HUES6 (cell line): ENCODE data around the gene MYO5A.
A peak's percentile ranks its signal among the peaks of the same experiment; 100 is the strongest.

ENCODE experiments used
- H3K27ac ChIP-seq: 2 replicates; pipeline ENCODE4 v1.7.0; 2013; ENCODE audit warnings: low read depth, mild to moderate bottlenecking, low read length, inconsistent platforms
- H3K27me3 ChIP-seq: 2 replicates; pipeline ENCODE4 v1.6.1; 2013; ENCODE audit warnings: low read length; ENCODE audit not compliant: control insufficient read depth, insufficient read depth
- H3K36me3 ChIP-seq: 2 replicates; pipeline ENCODE4 v1.6.1; 2013; ENCODE audit warnings: low read length; ENCODE audit not compliant: control insufficient read depth, insufficient read depth
- H3K4me1 ChIP-seq: 2 replicates; pipeline ENCODE4 v1.6.1; 2013; ENCODE audit warnings: low read length; ENCODE audit not compliant: control insufficient read depth, insufficient read depth
- H3K4me3 ChIP-seq: 2 replicates; pipeline ENCODE4 v1.5.1; 2013; ENCODE audit warnings: low read depth, low read length
- H3K9ac ChIP-seq: one replicate; pipeline ENCODE4 v1.6.1; 2013; ENCODE audit warnings: mild to moderate bottlenecking, low read length
- H3K9me3 ChIP-seq: 2 replicates; pipeline ENCODE4 v1.6.1; 2013; ENCODE audit warnings: low read depth, low read length; ENCODE audit not compliant: control insufficient read depth, insufficient read depth

Gene MYO5A

GRCh38 chr15:52540374-52541012 is 11.8 kb upstream of the MYO5A start:
- H3K9me3 ChIP-seq, result peaks cover 13% of the 10 kb centered on the region
- no peak overlapping the region for H3K27ac ChIP-seq
- no peaks in the 10 kb centered on the region for H3K4me1 ChIP-seq
- no peaks in the 10 kb centered on the region for H3K27me3 ChIP-seq
- peaks cover 5% of the 10 kb centered on the region; the same call in 1 of the 2 replicates for H3K36me3 ChIP-seq
- H3K4me3 ChIP-seq, result no peak overlapping the region
- no peak overlapping the region for H3K9ac ChIP-seq

GRCh38 chr15:52537459-52537858 is 8.8 kb upstream of the MYO5A start:
- Histone ChIP-seq H3K9ac (no peak overlapping the region), H3K4me1 (no peaks in the 10 kb centered on the region), H3K27me3 (peaks cover 2% of the 10 kb centered on the region), H3K36me3 (no peaks in the 10 kb centered on the region), H3K9me3 (peaks cover 12% of the 10 kb centered on the region), H3K27ac (no peak overlapping the region), H3K4me3 (no peak overlapping the region)

GRCh38 chr15:52532427-52532826 is 3.7 kb upstream of the MYO5A start:
- Histone ChIP-seq H3K9ac (no peak overlapping the region), H3K4me1 (peaks cover 15% of the 10 kb centered on the region), H3K36me3 (no peaks in the 10 kb centered on the region), H3K27ac (no peak overlapping the region), H3K9me3 (no peaks in the 10 kb centered on the region), H3K27me3 (peaks cover 46% of the 10 kb centered on the region), H3K4me3 (no peak overlapping the region)

GRCh38 chr15:52529940-52530339 is 1.3 kb upstream of the MYO5A start:
- H3K4me3 ChIP-seq, result peak overlapping the region; percentile 80
- H3K4me1 ChIP-seq, result peaks cover 15% of the 10 kb centered on the region
- H3K36me3 ChIP-seq, result no peaks in the 10 kb centered on the region
- H3K9me3 ChIP-seq, result no peaks in the 10 kb centered on the region
- no peak overlapping the region for H3K27ac ChIP-seq
- H3K9ac ChIP-seq, result no peak overlapping the region
- peaks cover 51% of the 10 kb centered on the region for H3K27me3 ChIP-seq

- Histone ChIP-seq H3K9me3 (no peaks in the 10 kb centered on the region), H3K27ac (no peak overlapping the region), H3K36me3 (no peaks in the 10 kb centered on the region), H3K4me1 (peaks cover 15% of the 10 kb centered on the region), H3K4me3 (peak overlapping the region; percentile 80), H3K27me3 (peaks cover 51% of the 10 kb centered on the region), H3K9ac (peak overlapping the region; percentile 62)
These were observed 753 bp upstream of the MYO5A start for GRCh38 chr15:52529341-52529924.

- Histone ChIP-seq H3K4me3 (peak overlapping the region; percentile 80), H3K4me1 (peaks cover 20% of the 10 kb centered on the region), H3K27ac (peak overlapping the region; percentile 38; the same call in 1 of the 2 replicates), H3K9ac (peak overlapping the region; percentile 64), H3K36me3 (no peaks in the 10 kb centered on the region), H3K9me3 (no peaks in the 10 kb centered on the region), H3K27me3 (peaks cover 51% of the 10 kb centered on the region)
These were observed 643 bp downstream of the MYO5A start for GRCh38 chr15:52527911-52528563.

- Histone ChIP-seq H3K9me3 (no peaks in the 10 kb centered on the region), H3K4me3 (peak overlapping the region; percentile 80), H3K27ac (no peak overlapping the region), H3K27me3 (peaks cover 48% of the 10 kb centered on the region), H3K9ac (no peak overlapping the region), H3K4me1 (peaks cover 20% of the 10 kb centered on the region), H3K36me3 (no peaks in the 10 kb centered on the region)
These were observed 1.3 kb downstream of the MYO5A start for GRCh38 chr15:52527196-52527910.

- Histone ChIP-seq H3K4me1 (peaks cover 10% of the 10 kb centered on the region), H3K36me3 (no peaks in the 10 kb centered on the region), H3K27me3 (peaks cover 19% of the 10 kb centered on the region), H3K9me3 (no peaks in the 10 kb centered on the region), H3K27ac (no peak overlapping the region), H3K4me3 (no peak overlapping the region), H3K9ac (no peak overlapping the region)
These were observed 4.2 kb downstream of the MYO5A start for GRCh38 chr15:52524223-52525136.

GRCh38 chr15:52523647-52524046 is 5.0 kb downstream of the MYO5A start:
- Histone ChIP-seq H3K36me3 (no peaks in the 10 kb centered on the region), H3K9ac (no peak overlapping the region), H3K27me3 (peaks cover 16% of the 10 kb centered on the region), H3K4me3 (no peak overlapping the region), H3K4me1 (peaks cover 9% of the 10 kb centered on the region), H3K9me3 (no peaks in the 10 kb centered on the region), H3K27ac (no peak overlapping the region)

- H3K9ac ChIP-seq, result no peak overlapping the region
- H3K36me3 ChIP-seq, result no peaks in the 10 kb centered on the region
- no peak overlapping the region for H3K4me3 ChIP-seq
- no peaks in the 10 kb centered on the region for H3K9me3 ChIP-seq
- peaks cover 13% of the 10 kb centered on the region for H3K27me3 ChIP-seq
- no peak overlapping the region for H3K27ac ChIP-seq
- peaks cover 9% of the 10 kb centered on the region for H3K4me1 ChIP-seq
These were observed 5.5 kb downstream of the MYO5A start for GRCh38 chr15:52523192-52523591.
